Activated naive CD4-positive, alpha-beta T cell treated with anti-CD3 and anti-CD28 coated beads, Interleukin-2, amount 50 U/mL, for 24 hours (primary cell): ENCODE measurements around the gene ASB10.

ENCODE experiments used
- H3K27ac Mint-ChIP-seq: one replicate; pipeline ENCODE4 v1.8.0; 2021; ENCODE audit warnings: mild to moderate bottlenecking, mixed read lengths
- H3K27me3 Mint-ChIP-seq: one replicate; pipeline ENCODE4 v1.8.0; 2021; ENCODE audit warnings: mixed read lengths
- H3K36me3 Mint-ChIP-seq: one replicate; pipeline ENCODE4 v1.8.0; 2021; ENCODE audit warnings: mixed read lengths
- H3K4me1 Mint-ChIP-seq: one replicate; pipeline ENCODE4 v1.8.0; 2021; ENCODE audit warnings: mixed read lengths
- H3K4me3 Mint-ChIP-seq: one replicate; pipeline ENCODE4 v1.8.0; 2021; ENCODE audit warnings: mild to moderate bottlenecking, mixed read lengths
- H3K9me3 Mint-ChIP-seq: one replicate; pipeline ENCODE4 v1.8.0; 2021; ENCODE audit warnings: mixed read lengths

ASB10 gene

GRCh38 chr7:151131224-151131591 lies 55.8 kb downstream of the ASB10 start:
- Mint-ChIP-seq H3K4me1 (no peaks in the 10 kb centered on the region), H3K9me3 (no peaks in the 10 kb centered on the region), H3K4me3 (no peak overlapping the region), H3K36me3 (no peaks in the 10 kb centered on the region), H3K27me3 (no peaks in the 10 kb centered on the region), H3K27ac (no peak overlapping the region)

- no peaks in the 10 kb centered on the region for H3K9me3 Mint-ChIP-seq
- H3K4me3 Mint-ChIP-seq, result no peak overlapping the region
- H3K27me3 Mint-ChIP-seq, result no peaks in the 10 kb centered on the region
- H3K27ac Mint-ChIP-seq, result no peak overlapping the region
- H3K36me3 Mint-ChIP-seq, result no peaks in the 10 kb centered on the region
- no peaks in the 10 kb centered on the region for H3K4me1 Mint-ChIP-seq
Observed at GRCh38 chr7:151130741-151131157, 56.3 kb downstream of the ASB10 start.

- Mint-ChIP-seq H3K4me1 (no peaks in the 10 kb centered on the region), H3K36me3 (no peaks in the 10 kb centered on the region), H3K27ac (no peak overlapping the region), H3K9me3 (no peaks in the 10 kb centered on the region), H3K4me3 (no peak overlapping the region), H3K27me3 (no peaks in the 10 kb centered on the region)
Observed at GRCh38 chr7:151129960-151130591, 57.0 kb downstream of the ASB10 start.

GRCh38 chr7:151129117-151129959 lies 57.7 kb downstream of the ASB10 start:
- H3K27me3 Mint-ChIP-seq, result no peaks in the 10 kb centered on the region
- H3K4me1 Mint-ChIP-seq, result no peaks in the 10 kb centered on the region
- H3K27ac Mint-ChIP-seq, result no peak overlapping the region
- H3K4me3 Mint-ChIP-seq, result no peak overlapping the region
- H3K9me3 Mint-ChIP-seq, result no peaks in the 10 kb centered on the region
- H3K36me3 Mint-ChIP-seq, result no peaks in the 10 kb centered on the region

- Mint-ChIP-seq H3K36me3 (no peaks in the 10 kb centered on the region), H3K27me3 (no peaks in the 10 kb centered on the region), H3K4me3 (no peak overlapping the region), H3K27ac (no peak overlapping the region), H3K9me3 (no peaks in the 10 kb centered on the region), H3K4me1 (peaks cover 5% of the 10 kb centered on the region)
Observed at GRCh38 chr7:151128716-151129115, 58.3 kb downstream of the ASB10 start.

GRCh38 chr7:151128144-151128543 lies 58.9 kb downstream of the ASB10 start:
- H3K27me3 Mint-ChIP-seq, result no peaks in the 10 kb centered on the region
- H3K4me3 Mint-ChIP-seq, result no peak overlapping the region
- no peaks in the 10 kb centered on the region for H3K36me3 Mint-ChIP-seq
- H3K4me1 Mint-ChIP-seq, result peaks cover 6% of the 10 kb centered on the region
- H3K9me3 Mint-ChIP-seq, result no peaks in the 10 kb centered on the region
- H3K27ac Mint-ChIP-seq, result no peak overlapping the region

GRCh38 chr7:151126491-151127137 lies 60.4 kb downstream of the ASB10 start:
- Mint-ChIP-seq H3K27ac (no peak overlapping the region), H3K4me3 (no peak overlapping the region), H3K27me3 (no peaks in the 10 kb centered on the region), H3K4me1 (peaks cover 6% of the 10 kb centered on the region), H3K36me3 (peaks cover under 1% of the 10 kb centered on the region), H3K9me3 (no peaks in the 10 kb centered on the region)

- Mint-ChIP-seq H3K27ac (no peak overlapping the region), H3K4me3 (no peak overlapping the region), H3K27me3 (no peaks in the 10 kb centered on the region), H3K9me3 (no peaks in the 10 kb centered on the region), H3K4me1 (peaks cover 6% of the 10 kb centered on the region), H3K36me3 (peaks cover 2% of the 10 kb centered on the region)
Observed at GRCh38 chr7:151125846-151126481, 61.1 kb downstream of the ASB10 start.
